GM19099 (cell line): ENCODE data around the gene ARHGEF17.

Experiments used
- POLR2A ChIP-seq: IDR thresholded peaks from 3 replicates; pipeline ENCODE4 v1.6.1; 2011; ENCODE audit warnings: low read depth; ENCODE audit not compliant: insufficient read length; ENCODE audit errors: extremely low read depth

ARHGEF17 gene

GRCh38 chr11:73270016-73270854 lies 37.8 kb upstream of the ARHGEF17 start:
- no peak for TF ChIP-seq POLR2A

GRCh38 chr11:73270855-73271477 lies 37.1 kb upstream of the ARHGEF17 start:
- no peak for TF ChIP-seq POLR2A

GRCh38 chr11:73271936-73272679 lies 36.0 kb upstream of the ARHGEF17 start, which contains the start of gene P2RY6:
P2RY6 (plus strand) TSS chr11:73272338; CDS start chr11:73296519, 24,181 bp downstream.
- TF ChIP-seq POLR2A, result no peak

GRCh38 chr11:73272680-73273038 lies 35.4 kb upstream of the ARHGEF17 start:
- TF ChIP-seq POLR2A, result no peak

- no peak for TF ChIP-seq POLR2A
Observed at GRCh38 chr11:73273222-73273895, 34.7 kb upstream of the ARHGEF17 start.

GRCh38 chr11:73274722-73275380 lies 33.2 kb upstream of the ARHGEF17 start:
- TF ChIP-seq POLR2A, result no peak

- TF ChIP-seq POLR2A, result no peak
Observed at GRCh38 chr11:73275381-73275750, 32.7 kb upstream of the ARHGEF17 start.

- TF ChIP-seq POLR2A, result no peak
Observed at GRCh38 chr11:73277467-73277866, 30.6 kb upstream of the ARHGEF17 start.

- TF ChIP-seq POLR2A, result no peak
Observed at GRCh38 chr11:73280626-73281025, 27.4 kb upstream of the ARHGEF17 start.

GRCh38 chr11:73281201-73281741 lies 26.8 kb upstream of the ARHGEF17 start:
- no peak for TF ChIP-seq POLR2A

GRCh38 chr11:73281796-73282660 lies 26.0 kb upstream of the ARHGEF17 start:
- TF ChIP-seq POLR2A, result no peak

- no peak for TF ChIP-seq POLR2A
Observed at GRCh38 chr11:73283276-73284000, 24.6 kb upstream of the ARHGEF17 start.

GRCh38 chr11:73284106-73284505 lies 24.0 kb upstream of the ARHGEF17 start:
- TF ChIP-seq POLR2A, result no peak

GRCh38 chr11:73285721-73286120 lies 22.4 kb upstream of the ARHGEF17 start:
- TF ChIP-seq POLR2A, result no peak
